Activated naive CD8-positive, alpha-beta T cell treated with anti-CD3 and anti-CD28 coated beads, Interleukin-2, amount 50 U/mL, for 16 hours (primary cell): ENCODE measurements around the gene NUDCD3.
A peak's percentile ranks its signal among the peaks of the same experiment; 100 is the strongest.

ENCODE experiments used
- DNase-seq: peaks from one replicate; pipeline ENCODE4 v3.0.0-alpha.2; 2020; ENCODE audit warnings: low read depth, low spot score

Gene NUDCD3

DNA sequence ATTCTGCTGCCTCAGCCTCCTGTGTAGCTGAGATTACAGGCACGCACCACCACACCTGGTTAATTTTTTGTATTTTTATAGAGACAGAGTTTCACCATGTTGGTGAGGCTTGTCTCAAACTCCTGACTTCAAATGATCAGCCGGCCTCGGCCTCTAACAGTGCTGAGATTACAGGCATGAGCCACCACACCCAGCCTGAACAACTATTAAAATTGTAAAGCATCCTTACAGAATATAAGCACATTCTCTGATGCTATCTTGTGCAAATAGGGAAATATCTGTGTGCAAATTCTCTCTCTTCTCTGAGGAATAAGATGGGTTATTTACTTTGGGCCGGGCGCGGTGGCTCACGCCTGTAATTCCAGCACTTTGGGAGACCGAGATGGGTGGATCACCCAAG is 12.5 kb downstream of the NUDCD3 start:
- DNase-seq = no peak

DNA sequence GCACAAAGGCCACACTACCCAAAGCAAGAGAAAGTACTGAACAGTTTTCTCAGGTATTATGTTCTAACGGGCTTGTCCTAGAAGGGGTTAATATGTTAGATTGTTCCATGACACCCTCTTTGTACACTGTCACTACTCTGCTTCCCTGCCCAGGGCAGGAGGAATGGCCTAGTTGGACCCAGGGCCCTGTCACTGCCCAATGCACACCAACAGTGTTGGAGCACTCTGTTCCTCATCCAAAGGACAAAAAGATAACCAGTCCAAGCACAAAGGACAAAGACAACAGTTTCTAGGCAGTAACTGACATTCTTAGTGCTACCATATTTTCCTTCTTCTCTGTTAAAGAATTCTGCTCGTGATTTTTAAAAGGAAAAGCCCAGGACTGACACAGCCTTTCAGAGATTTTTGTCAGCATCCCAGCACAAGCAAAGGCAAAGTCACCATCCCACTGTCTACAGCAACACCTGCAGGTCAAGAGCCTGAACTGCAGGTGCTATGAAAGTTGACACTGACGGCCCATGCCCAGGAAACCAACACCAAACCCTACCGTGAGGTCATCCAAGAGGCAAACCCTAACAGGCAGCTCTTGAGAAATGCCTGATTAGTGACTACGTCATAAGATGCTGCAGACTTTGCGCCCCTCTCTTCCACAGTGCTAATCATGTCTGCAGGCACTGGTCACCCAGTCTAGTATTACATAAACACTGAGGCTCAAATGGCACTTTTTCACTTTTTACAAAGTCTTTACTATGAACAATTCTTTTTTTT is 13.2 kb downstream of the NUDCD3 start:
- peak; percentile 32 for DNase-seq

DNA sequence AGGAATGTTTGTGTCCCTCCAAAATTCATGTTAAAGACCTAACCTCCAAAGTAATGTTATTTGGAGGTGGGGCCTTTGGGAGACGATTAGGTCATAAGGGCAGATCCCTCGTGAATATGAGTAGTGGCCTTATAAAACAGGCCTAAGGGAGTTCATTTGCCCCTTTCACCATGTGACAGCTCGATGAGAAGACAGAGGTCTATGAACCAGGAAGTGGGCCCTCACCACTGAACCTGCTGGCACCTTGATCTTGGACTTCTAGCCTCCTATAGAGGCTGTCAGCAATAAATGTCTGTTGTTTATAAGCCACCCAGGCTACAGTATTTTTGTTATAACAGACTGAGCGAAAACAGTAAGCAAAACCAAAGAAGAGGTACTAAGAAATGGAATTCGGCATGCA is 14.1 kb downstream of the NUDCD3 start:
- DNase-seq = no peak

DNA sequence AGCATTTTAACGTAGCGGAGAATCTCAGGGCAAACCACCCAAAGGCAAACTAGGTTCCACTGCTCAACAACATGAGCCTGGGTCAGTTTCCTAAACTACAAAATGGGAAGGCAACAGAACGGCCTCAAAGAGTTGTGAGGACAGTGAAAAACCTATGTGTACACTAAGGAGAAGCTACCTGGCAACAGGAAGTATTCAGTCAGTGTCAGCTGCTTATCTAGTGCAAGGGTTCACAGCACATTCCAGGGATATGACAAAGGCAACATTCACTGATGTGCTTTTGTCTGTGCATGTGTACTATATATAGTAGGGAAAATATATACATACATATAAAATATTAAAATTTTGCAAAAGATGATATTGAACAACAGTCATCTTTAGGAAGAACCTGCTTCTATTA is 17.2 kb downstream of the NUDCD3 start:
- DNase-seq = no peak

GRCh38 chr7:44472843-44473242 is 17.6 kb downstream of the NUDCD3 start:
- no peak for DNase-seq

GRCh38 chr7:44471850-44472249 is 18.6 kb downstream of the NUDCD3 start:
- no peak for DNase-seq

DNA sequence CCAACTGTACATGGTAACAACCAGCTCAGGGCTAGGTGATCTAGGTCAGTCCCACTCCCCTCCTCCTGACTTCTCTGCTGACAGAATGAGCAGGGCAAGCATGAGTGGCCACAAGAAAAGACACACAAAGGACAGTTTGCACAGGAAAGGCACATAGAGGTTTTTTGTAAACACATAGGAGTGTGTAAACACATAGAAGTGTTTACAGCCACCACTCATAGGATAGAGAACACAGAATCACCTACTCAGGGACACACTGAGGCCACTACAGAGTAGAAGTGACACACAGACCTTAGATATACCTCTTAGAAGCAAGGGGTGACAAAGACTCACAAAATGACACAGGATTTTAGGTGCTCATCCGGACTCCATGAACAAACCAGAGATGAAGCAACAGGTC is 19.0 kb downstream of the NUDCD3 start:
- no peak for DNase-seq

- no peak for DNase-seq
These were observed 19.7 kb downstream of the NUDCD3 start for GRCh38 chr7:44470628-44471245.

GRCh38 chr7:44470135-44470479 is 20.4 kb downstream of the NUDCD3 start:
- no peak for DNase-seq

DNA sequence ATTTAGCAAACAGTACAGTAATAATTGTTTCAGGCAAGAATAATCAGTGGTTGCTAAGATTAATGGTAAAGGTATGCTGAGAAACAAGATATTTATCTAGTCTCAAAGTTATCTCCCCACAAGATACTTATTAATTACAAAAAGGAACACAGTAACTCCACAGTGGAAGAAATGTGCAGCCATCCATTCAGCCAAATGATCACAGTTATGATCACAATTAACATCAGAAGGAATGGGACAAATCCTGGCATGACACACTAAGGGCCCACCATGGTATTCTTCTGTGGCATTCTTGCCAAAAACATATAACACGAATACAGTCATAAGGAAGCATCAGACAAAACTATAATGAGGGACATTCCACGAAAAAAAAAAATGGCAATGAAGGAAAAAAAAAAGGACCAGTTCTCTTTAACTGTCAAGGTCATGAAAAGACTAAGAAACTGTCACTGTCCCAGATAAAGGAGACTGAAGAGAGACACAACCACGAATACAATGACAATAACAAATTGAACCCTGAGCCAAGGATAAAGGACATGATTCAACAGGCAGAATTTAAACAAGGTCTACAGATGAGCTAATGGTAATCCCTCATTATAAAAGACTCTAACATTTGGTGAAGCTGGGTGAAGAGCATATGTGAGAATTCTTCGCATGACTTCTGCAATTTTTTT is 20.9 kb downstream of the NUDCD3 start:
- DNase-seq = no peak

DNA sequence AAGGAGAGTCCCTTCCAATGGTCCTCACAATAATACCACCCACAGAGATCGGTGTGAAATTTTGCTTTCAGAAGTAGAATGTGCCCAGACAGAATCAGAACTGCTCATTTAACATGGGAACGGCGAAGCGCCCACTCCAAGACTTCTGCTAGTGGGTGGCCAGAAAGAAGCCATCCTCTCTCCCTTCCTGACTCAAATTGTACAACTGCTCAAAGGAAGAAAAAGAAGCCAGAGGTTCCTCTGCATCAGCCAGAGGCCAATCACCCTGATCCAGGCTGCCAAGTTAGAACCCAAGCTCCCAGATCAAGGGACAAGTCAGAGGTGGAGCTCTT is 23.3 kb downstream of the NUDCD3 start:
- no peak for DNase-seq

GRCh38 chr7:44466300-44467216 is 23.9 kb downstream of the NUDCD3 start:
- no peak for DNase-seq

DNA sequence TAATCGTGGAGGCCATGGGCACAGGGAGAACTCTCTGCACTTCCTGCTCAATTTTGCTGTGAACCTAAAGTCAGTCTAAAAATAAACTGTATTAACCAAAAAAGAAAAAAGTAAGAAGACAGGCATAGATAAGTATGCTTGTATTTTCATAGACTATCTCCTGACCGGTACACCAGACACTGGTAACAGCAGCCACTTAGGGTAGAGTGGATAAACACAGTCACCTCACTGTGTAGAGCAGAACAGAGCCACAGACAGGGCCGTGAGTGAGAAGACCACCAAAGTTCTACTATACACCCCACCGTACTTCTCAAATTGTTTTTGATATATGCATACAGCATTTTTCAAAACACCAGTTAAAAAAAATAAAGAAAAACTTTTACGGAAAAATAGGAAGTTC is 25.0 kb downstream of the NUDCD3 start:
- no peak for DNase-seq

DNA sequence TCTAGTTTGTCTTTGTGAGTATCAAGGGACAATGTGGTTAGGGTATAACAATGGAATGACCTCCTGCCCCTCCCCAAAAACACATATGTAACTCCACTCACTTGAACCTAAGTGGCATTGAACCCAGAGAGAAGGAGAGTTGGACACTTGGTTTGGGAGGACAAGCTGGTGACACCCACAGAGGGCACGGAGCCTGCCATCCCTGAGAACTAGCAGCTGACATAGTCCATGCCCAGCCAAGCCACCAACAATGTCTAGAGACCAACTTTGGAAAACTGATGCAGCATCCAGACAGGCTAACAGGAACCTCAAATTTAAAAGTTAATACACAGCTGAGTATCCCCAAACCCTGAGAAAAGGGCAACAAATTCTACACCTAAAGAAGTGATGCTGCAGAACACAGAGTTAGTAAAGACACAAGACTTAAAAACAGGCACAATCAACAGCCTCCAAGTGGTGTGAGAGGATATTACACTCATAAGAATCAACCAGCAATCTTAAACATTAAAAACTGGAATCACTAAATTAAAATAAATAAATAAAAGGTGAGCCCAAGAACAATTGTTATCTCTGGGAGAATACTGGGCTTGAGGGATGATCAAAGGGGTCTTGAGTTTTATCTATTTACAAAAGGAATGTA is 27.2 kb downstream of the NUDCD3 start:
- no peak for DNase-seq

- DNase-seq = no peak
These were observed 29.1 kb downstream of the NUDCD3 start for GRCh38 chr7:44461387-44461786.

DNA sequence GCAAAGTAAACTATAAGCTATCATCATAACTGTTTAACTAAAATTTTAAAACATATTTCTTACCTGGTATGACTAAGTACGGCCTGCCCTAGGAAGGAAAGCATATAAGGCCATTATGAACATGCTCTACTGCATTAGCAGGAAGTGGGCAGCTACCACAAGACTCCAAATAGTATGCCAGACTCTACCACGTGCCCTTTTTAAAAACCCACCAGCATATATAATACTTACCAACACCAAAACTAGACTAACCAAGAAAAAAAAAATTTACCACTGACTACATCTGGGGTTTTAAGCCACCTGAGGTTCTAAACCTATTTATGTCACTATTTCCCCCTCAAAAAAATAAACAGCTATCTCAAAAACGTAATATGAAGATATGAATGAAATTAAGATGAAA is 30.1 kb downstream of the NUDCD3 start:
- DNase-seq = no peak

DNA sequence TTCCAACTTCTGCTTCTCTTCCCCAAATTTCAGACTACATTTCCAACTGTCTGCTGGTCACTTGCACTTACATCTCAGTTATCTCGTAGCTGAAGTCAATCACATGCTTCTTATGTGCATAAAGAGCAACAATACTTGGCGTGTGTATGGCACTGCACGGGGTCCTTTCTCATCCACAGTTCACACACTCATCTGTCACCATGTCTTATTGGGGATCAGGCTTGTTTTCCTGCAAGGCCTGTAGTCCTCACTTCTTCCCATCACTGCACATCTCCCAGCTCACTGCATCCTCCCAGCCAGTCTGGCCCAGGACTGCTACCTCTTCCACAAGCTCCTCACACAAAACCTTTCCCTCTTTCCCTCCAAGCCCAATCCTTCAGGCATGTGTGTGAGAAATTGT is 35.3 kb downstream of the NUDCD3 start:
- no peak for DNase-seq

DNA sequence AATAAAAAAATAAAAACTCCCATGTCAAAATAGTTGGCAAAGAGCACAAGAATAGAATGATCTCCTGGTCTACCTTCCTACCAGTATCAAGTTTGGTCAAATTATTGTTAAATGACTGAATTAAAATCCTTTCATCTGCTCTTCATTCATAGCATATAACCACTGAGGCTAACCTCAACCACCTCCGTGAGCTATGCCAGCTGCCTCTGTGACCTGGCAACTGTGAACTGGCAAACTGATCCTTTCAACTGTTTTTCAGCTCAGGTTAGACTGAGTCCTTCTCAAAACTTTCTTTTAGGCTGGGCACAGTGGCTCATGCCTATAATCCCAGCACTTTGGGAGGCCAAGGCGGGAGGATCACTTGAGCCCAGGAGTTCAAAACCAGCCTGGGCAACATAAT is 36.1 kb downstream of the NUDCD3 start:
- DNase-seq = no peak

DNA sequence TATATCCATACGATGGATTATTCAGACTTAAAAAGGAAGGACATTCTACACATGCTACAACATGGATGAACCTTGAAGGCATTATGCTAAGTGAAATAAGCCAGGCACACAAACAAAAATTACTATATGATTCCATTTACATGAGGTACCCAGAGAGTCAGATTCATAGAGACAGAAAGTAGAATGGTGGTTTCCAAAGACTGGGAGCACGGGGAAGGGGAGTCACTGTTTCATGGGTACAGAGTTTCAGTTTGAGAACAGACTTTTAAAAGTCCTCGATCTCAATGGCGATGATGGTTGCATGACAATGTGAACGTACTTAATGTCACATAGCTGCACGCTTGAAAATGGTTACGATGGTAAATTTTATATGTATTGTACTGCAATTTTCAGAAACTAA is 39.3 kb downstream of the NUDCD3 start:
- no peak for DNase-seq

DNA sequence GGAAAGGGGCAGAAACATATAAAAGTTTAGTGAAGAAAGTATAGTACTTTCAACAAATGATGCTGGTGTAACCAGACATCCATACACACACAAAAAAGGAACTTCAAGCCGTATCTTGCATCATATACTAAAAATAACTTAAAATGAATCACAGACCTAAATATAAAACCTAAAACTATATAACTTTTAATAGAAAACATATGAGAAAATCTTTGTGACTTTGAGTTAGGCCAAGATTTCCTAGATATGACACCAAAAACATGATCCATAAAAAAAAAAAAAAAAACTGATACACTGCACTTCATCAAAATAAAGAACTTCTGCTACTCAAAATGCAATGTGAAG is 40.9 kb downstream of the NUDCD3 start:
- no peak for DNase-seq

- no peak for DNase-seq
These were observed 41.4 kb downstream of the NUDCD3 start for GRCh38 chr7:44448922-44449583.
